ENCODE measurements around the gene MYMX.

- TF ChIP-seq POLR2AphosphoS5 (IDR thresholded peaks at IDR 0.05) (no peak), POLR2A (IDR thresholded peaks at IDR 0.05) (no peak)
- TF ChIP-seq, protein P1, sequence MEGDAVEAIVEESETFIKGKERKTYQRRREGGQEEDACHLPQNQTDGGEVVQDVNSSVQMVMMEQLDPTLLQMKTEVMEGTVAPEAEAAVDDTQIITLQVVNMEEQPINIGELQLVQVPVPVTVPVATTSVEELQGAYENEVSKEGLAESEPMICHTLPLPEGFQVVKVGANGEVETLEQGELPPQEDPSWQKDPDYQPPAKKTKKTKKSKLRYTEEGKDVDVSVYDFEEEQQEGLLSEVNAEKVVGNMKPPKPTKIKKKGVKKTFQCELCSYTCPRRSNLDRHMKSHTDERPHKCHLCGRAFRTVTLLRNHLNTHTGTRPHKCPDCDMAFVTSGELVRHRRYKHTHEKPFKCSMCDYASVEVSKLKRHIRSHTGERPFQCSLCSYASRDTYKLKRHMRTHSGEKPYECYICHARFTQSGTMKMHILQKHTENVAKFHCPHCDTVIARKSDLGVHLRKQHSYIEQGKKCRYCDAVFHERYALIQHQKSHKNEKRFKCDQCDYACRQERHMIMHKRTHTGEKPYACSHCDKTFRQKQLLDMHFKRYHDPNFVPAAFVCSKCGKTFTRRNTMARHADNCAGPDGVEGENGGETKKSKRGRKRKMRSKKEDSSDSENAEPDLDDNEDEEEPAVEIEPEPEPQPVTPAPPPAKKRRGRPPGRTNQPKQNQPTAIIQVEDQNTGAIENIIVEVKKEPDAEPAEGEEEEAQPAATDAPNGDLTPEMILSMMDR (IDR thresholded peaks at IDR 0.05) = no peak
Observed at GRCh38 chr6:44227148-44227793, 10.5 kb downstream of the MYMX start.
